ENCODE measurements around the gene TRPC4.

DNA sequence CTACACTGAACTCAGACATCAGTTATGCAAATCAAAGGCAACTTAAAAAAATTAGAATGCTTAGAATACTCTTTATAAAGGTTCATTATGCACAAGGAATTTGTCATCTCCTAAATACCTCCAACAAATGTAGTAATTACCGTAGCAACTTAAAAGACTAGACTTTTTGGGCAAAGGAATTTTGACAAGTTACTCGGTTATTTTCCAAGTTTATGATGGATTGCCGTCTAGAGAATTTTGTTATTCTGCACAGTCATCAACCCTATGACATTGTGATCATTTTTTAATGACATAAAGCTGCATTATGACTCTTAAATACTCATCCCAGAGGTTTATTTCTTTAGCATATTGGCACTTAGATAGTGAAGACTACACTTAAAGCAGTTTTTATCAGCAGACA lies 71.9 kb downstream of the TRPC4 start:
- TF ChIP-seq, protein P1, sequence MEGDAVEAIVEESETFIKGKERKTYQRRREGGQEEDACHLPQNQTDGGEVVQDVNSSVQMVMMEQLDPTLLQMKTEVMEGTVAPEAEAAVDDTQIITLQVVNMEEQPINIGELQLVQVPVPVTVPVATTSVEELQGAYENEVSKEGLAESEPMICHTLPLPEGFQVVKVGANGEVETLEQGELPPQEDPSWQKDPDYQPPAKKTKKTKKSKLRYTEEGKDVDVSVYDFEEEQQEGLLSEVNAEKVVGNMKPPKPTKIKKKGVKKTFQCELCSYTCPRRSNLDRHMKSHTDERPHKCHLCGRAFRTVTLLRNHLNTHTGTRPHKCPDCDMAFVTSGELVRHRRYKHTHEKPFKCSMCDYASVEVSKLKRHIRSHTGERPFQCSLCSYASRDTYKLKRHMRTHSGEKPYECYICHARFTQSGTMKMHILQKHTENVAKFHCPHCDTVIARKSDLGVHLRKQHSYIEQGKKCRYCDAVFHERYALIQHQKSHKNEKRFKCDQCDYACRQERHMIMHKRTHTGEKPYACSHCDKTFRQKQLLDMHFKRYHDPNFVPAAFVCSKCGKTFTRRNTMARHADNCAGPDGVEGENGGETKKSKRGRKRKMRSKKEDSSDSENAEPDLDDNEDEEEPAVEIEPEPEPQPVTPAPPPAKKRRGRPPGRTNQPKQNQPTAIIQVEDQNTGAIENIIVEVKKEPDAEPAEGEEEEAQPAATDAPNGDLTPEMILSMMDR (IDR thresholded peaks at IDR 0.05): no peak
- TF ChIP-seq POLR2A (IDR thresholded peaks at IDR 0.05): no peak
